GM19351 (cell line): Measurements from ENCODE around the gene CAMK2G.
"Not testable (repeated sequence)": the region's sequence is repeated elsewhere in the genome, so short reads cannot be mapped to it uniquely, and the experiment has no call there.

Source experiments
- ATAC-seq: cut with Tn5 transposase; IDR thresholded peaks from one replicate; pipeline ENCODE4 v1.9.1; 2021; ENCODE audit warnings: mild to moderate bottlenecking, moderate library complexity; ENCODE audit not compliant: unreplicated experiment

CAMK2G gene

DNA sequence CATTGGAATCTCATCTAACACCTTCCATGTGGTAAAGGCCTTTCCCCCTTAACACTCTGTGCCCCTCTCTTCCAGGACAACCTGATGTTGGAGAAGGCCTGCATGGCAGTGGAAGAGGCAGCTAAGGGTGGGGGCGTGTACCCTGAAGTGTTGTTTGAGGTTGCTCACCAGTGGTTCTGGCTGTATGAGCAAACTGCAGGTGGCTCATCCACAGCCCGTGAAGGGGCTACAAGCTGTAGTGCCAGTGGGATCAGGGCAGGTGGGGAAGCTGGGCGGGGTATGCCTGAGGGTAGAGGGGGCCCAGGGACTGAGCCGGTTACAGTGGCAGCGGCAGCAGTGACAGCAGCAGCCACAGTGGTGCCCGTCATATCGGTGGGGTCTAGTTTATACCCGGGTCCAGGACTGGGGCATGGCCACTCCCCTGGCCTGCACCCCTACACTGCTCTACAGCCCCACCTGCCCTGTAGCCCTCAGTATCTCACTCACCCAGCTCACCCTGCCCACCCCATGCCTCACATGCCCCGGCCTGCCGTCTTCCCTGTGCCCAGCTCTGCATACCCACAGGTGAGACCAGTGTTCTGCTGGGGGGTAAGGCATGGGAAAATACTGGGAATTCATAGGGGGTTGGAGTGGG is 75.3 kb downstream of the CAMK2G start:
- ATAC-seq: no peak

DNA sequence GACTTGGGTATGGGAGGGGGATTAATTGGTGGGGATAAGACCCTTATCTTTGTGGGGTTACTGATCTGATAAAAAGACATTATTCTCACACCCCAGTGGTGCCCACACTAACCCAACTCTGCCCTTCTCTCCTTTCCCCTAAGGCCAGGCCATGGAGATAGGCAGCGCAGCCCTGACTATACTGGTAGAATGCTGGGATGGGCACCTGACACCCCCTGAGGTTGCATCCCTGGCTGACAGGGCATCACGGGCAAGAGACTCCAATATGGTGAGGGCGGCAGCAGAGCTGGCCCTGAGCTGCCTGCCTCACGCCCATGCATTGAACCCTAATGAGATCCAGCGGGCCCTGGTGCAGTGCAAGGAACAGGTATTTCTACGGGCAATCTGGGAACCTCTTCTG is 76.3 kb downstream of the CAMK2G start:
- ATAC-seq: no peak

DNA sequence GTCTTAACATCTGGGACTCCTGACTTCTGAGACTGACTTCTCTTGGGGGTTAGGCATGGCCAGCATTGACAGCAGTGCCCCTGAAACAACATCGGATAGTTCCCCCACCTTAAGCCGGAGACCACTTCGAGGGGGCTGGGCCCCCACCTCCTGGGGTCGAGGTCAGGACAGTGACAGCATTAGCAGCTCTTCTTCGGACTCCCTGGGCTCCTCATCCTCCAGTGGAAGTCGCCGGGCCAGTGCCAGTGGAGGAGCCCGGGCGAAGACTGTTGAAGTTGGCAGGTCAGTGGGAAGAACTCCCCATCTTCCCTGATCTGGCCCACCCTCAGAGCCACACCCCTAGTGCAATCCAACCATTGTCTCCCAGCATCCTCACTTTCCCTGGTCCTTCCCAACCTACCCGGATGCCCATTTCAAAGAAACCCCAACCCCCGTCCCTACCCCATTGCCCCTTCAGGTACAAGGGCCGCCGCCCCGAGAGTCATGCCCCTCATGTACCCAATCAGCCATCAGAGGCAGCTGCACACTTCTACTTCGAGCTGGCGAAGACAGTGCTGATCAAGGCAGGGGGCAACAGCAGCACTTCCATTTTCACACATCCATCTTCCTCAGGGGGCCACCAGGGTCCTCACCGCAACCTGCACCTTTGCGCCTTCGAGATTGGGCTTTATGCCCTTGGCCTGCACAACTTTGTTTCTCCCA is 76.9 kb downstream of the CAMK2G start:
- no peak for ATAC-seq

DNA sequence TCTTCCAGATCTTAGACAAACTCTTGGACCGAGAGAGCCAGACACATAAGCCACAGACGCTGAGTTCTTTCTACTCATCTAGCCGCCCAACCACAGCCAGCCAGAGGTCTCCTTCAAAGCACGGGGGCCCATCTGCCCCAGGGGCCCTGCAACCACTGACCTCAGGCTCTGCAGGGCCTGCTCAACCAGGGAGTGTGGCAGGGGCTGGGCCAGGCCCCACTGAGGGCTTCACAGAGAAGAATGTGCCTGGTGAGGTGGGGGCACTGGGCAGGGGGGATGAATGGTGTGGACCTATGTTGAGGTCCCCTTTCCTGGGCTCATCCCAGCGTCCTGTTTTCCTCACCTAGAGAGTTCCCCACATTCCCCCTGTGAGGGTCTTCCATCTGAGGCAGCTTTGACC is 77.6 kb downstream of the CAMK2G start:
- ATAC-seq: no peak

DNA sequence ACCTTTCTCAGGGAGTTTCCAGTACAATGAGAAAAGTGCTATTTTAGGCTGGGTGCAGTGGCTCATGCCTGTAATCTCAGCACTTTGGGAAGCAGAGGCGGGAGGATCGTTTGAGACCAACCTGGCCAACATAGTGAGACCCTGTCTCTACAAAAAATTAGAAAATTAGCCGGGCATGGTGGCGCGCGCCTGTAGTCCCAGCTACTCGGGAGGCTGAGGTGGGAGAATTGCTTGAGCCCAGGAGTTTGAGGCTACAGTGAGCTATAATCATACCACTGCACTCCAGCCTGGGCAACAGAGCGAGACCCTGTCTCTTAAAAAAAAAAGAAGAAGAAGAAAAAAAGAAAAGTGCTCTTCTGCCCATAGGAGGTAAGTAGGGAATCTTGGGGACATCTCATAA is 78.3 kb downstream of the CAMK2G start:
- not testable (repeated sequence) for ATAC-seq

DNA sequence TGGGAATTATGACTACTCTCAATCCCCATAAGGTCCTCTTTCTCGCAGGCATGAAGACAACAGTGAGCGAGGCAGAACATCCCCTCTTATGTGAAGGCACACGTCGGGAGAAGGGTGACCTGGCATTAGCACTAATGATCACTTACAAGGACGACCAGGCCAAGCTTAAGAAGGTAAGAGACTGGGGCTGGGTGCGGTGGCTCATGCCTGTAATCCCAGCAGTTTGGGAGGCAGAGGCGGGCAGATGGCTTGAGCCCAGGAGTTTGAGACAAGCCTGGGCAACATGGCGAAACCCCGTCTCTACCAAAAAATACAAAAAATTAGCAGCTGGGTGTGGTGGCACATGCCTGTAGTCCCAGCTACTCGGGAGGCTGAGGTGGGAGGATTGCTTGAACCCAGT is 78.9 kb downstream of the CAMK2G start:
- ATAC-seq: not testable (repeated sequence)

DNA sequence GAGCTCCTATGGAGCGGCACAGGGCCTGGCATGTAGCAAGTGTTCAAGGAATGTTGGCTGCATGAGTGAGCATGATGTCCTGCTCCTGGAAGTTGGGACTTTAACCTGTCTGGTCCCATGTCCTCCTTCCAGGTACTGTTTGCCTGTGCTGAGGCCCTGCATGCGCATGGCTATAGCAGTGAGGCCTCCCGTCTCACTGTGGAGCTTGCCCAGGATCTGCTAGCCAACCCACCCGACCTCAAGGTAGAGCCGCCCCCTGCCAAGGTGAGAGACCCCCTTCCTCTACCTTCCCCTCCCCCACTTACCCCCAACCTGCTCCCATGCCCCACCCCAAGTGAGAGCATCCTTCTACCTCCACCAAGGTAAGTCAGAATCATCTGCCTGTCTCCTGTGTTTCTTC is 80.9 kb downstream of the CAMK2G start:
- no peak for ATAC-seq

DNA sequence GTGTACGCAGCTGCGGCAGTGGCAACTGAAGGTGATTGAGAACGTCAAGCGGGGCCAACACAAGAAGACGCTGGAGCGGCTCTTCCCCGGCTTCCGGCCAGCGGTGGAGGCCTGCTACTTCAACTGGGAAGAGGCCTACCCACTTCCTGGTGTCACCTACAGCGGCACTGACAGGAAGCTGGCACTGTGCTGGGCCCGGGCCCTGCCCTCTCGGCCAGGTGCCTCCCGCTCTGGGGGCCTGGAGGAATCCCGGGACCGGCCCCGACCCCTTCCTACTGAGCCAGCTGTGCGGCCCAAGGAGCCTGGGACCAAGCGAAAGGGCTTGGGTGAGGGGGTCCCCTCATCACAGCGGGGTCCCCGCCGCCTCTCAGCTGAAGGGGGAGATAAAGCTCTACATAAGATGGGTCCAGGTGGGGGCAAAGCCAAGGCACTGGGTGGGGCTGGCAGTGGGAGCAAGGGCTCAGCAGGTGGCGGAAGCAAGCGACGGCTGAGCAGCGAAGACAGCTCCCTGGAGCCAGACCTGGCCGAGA is 82.4 kb downstream of the CAMK2G start:
- no peak for ATAC-seq

DNA sequence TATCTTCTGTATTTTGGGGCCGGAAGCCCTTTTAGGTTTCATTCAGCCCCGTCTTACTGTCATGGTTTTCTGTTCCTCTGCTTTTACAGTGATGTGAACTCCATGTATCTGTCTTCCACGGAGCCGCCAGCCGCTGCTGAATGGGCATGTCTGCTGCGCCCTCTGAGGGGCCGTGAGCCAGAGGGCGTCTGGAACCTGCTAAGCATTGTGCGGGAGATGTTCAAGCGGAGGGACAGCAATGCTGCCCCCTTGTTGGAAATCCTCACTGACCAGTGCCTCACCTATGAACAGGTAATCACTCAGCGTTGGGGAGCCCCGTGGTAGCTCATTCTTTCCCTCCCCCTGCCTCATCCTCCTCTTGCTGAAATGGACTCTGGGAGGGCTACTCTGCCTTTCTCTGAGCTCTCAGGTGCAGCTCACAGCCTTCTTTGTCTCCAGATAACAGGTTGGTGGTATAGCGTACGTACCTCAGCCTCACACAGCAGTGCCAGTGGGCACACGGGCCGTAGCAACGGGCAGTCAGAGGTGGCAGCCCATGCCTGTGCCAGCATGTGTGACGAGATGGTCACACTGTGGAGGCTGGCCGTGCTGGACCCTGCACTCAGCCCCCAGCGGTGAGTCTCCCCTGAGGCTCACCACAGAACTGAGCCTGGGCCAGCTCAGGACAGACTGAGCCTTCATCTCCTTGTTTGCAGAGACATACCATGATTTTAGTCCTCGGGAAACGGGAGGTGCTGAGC is 83.3 kb downstream of the CAMK2G start:
- ATAC-seq: no peak

DNA sequence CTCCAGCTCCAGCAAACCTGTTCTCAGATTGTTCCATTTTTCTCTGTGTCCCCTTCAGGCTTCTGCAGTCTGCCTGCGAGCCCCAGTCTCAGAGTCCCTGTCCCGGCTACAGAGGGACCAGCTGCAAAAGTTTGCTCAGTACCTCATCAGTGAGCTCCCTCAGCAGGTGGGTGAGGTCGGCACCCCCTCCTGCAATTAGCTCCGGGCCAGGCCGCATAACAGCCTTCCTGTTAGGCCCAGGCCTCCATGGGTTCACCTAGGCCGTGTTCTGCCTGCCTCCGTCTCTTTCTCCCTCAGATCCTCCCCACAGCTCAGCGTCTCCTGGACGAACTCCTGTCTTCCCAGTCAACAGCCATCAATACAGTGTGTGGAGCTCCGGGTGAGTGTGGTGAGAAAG is 84.7 kb downstream of the CAMK2G start:
- no peak for ATAC-seq

DNA sequence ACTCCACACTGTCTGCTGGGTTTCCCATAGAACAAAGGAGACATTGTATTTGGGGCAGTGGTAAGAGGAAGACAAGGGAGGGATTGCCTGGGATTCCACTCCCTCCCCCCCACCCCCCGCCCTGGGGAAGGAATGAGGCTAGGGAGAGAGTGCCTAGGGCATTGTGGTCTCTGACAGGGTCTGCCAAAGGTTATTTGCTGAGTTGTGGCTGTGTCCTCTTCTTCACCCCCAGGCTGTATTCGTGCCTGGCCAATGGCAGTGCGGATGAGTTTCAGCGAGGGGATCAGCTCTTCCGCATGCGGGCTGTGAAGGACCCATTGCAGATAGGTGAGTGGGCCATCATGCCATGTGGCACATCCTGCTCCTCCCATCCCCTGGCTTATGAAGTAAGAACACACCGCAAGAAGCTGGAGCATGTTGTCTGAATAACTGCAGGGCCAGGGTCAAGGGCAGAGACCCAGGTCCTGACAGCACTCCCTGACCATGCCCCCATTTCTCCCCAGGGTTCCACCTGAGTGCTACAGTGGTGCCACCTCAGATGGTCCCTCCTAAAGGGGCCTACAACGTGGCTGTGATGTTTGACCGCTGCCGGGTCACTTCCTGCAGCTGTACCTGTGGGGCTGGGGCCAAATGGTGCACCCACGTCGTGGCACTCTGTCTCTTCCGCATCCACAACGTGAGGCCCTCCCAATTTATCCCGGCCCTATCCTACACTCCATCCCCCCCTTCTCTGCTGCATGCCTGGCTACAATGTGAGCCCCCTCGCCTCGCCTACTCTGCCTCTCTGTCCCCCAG is 85.3 kb downstream of the CAMK2G start:
- ATAC-seq: no peak

DNA sequence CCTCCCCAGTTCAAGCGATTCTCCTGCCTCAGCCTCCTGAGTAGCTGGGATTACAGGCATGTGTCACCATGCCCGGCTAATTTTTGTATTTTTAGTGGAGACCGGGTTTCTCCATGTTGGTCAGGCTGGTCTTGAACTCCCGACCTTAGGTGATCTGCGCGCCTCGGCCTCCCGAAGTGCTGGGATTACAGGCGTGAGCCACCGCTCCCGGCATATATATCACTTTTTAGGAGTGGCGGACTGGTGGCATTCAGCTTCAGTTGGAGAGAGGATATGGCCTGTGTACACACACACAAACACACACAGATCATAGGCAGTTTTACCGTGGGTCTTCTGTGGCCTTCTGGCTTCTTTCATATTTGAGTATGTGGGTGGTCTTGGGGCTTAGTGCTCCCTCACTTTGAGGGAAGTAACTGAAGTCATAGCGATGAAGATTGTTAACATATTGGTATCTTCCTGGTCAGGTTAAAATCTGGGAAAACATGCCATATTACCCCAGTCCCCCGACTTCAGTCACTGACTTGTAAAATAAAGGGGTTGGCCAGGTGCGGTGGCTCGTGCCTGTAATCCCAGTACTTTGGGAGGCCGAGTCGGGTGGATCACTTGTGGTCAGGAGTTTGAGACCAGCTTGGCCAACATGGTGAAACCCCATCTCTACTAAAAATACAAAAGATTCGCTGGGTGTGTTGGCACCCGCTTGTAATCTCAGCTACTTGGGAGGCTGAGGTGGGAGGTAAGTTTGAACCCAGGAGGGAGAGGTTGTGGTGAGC is 87.1 kb downstream of the CAMK2G start:
- not testable (repeated sequence) for ATAC-seq

DNA sequence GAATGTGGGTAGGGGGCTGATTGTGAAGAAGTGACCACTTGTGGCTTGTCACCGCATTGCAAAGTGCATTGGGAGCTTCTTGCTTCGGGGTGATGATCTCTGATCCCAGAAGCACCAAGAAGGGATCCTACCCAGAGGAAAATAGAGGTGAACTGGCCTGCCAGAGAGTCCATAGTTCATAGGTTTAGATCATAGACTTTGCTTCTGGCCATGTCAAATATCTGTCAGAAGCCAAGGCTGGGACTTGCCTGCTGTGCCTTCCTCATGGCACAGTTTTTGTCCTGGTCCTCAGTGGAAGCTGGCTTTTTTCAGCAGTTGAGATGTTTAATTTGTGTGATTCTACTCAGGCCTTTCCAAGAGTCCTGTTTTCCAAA is 87.9 kb downstream of the CAMK2G start:
- no peak for ATAC-seq

DNA sequence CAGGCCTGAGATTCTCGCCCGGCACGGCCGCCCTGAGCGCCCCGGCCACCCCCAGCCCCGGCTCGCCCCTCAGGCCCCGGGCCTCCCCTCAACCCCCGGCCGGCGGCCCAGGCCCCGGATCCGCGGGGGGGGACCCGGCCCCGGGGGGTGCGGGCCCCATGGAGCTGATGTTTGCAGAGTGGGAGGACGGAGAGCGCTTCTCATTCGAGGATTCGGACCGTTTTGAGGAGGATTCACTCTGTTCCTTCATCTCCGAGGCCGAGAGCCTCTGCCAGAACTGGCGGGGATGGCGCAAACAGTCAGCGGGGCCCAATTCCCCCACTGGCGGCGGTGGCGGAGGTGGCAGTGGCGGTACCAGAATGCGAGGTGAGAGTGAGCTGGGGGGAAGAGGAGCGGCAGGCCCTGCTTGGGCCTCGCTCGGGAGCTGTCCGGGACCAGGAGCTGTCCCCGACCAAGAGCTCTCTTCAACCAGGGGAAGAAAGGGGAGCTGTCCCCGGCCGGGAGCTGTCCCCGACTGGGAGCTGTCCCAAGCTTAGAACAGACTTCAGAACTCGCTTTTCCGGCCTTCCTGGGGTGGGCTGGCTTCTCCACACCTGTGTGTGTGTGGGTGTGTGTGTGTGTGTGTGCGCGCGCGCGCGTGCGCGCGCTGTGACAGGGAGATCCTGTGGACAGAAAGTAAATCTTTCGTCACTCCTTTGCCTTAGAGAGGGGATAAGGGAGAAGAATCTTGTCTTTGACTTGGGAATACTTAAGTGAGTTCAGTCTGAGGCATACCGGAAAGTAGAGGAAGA is 88.4 kb downstream of the CAMK2G start:
- ATAC-seq: peak; percentile 22

DNA sequence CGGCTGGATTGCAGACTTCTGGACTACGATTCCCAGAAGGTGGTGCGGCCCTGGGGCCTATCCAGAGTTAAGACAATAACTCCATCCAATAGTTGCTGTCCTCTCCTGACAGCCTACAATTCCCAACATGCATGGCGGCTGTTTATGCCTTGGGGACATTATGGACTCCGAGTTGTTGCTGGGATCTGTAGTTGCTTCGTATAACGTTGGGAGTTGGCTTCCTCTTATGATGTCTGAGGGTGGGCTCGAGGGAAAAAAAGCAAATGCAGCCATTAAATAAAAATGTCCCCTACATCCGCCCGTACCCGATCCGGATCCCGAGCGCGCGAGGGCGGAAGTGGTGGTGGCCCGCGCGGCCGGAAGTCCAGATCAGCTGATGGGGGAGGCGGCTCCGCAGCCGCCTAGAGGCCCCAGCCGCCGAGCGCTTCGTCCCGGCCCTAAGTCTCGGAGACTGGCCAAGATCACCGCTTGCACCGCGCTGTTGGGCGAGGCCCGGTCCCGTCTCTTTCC is 89.1 kb downstream of the CAMK2G start, which contains the start of gene ZSWIM8:
Gene ZSWIM8, plus strand, starts transcription at position 396 of the 510 bp plus-strand sequence. CDS start 273 bp downstream, outside the sequence.
- ATAC-seq: peak; percentile 68

DNA sequence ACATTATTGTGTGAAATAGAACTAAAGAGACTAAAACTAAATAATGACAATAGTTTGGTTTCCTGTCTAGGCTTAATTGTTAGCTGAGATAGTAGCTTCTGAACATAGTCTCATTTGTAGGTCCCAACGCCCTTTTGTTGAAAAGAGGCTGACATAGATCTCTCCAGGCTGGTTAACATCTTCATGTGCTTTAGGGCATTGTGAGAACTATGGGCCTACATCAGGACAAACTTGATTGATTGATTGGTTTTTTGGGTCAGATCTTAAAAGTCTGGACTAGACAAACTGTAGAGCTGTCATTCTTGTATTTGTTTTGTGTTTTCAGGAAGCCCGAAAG is 91.6 kb downstream of the CAMK2G start:
- no peak for ATAC-seq

DNA sequence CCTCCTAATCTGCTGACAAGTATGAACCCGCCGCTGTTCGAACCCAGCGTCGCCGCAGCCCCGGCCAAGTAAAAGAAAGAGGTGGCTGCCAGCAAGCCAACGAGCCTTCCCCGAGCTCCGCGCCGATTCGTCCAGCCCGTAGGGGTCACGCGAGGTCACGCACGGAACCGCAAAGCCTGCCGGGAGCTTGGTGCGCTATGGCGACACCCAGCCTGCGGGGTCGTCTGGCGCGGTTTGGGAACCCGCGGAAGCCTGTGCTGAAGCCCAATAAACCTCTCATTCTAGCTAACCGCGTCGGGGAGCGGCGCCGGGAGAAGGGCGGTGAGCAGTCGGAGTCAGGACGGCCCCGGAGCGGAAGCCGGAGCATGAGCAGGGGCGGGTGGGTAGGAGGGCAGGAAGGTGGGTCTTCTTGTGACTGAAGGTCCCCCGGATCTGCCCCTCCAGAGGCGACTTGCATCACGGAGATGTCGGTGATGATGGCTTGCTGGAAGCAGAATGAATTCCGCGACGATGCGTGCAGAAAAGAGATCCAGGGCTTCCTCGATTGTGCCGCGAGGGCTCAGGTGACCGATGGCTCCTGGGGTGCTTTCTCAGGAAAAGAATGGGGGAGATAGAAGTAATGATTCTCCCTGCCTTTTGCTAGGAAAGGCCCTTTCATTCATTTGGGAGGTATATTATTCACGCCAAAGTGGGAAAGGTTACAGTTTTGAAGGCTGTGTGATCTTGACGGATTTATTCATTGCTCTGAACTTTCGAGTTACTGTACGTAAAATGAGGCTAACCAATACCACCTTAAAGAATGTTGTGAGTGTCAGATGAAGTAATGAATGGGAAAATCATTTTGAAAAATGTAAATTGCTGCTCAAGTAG is 92.2 kb downstream of the CAMK2G start, which contains the start of gene CHCHD1:
Gene CHCHD1, plus strand, starts transcription at position 170 of the 870 bp plus-strand sequence. Its CDS starts 28 bp downstream, at position 198.
- peak; percentile 58 for ATAC-seq

DNA sequence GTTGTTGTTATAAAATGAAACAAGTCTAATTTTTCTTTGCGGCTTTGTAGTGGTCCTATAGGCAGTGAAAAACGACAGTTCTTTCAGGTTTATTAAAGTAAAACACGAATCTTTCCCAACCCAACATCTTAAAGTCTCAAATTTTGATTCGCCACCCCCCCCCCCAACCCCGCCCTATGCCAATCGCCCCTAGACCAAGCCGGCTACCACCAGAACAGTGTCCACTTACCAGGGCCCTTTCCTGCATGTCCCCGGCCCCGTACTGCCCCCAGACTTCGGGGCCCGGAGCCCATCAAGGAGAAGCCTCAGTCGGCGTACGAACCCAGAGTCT is 92.8 kb downstream of the CAMK2G start:
- no peak for ATAC-seq
